ENCODE data around the gene THSD8.

DNA sequence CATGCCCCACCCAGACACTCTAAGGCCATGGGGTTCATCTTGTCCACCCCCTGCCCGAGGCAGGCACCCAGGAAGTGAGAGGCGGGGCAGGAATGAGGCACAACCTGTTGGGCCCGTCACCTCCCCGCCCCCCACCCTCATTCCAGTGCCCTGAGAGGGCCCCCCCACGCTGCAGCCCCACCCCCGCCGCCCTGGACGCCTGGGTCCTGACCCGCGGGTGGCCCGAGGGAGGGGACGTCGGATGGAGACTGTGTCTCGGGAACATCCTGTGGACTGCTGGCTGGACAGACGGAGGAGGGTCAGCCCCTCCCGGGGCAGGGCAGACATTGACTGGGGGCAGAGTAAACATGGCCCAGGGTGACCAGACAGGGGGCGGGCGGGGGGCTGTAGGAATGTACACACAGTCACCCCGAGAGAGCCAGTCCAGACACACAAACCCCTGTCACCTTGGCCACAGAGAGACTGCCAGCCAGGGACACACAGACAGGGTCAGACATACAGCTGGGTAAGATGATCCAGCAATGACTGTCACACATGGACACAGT lies 17.9 kb upstream of the THSD8 start:
- TF ChIP-seq POLR2AphosphoS5 (IDR thresholded peaks at IDR 0.05) (peak in 2 of 3 donors; percentile 2 to 9), POLR2A (IDR thresholded peaks at IDR 0.05) (no peak)
- TF ChIP-seq, protein P1, sequence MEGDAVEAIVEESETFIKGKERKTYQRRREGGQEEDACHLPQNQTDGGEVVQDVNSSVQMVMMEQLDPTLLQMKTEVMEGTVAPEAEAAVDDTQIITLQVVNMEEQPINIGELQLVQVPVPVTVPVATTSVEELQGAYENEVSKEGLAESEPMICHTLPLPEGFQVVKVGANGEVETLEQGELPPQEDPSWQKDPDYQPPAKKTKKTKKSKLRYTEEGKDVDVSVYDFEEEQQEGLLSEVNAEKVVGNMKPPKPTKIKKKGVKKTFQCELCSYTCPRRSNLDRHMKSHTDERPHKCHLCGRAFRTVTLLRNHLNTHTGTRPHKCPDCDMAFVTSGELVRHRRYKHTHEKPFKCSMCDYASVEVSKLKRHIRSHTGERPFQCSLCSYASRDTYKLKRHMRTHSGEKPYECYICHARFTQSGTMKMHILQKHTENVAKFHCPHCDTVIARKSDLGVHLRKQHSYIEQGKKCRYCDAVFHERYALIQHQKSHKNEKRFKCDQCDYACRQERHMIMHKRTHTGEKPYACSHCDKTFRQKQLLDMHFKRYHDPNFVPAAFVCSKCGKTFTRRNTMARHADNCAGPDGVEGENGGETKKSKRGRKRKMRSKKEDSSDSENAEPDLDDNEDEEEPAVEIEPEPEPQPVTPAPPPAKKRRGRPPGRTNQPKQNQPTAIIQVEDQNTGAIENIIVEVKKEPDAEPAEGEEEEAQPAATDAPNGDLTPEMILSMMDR (IDR thresholded peaks at IDR 0.05): no peak
